G401.6 (cell line): ENCODE results near the gene CTNNA2.
"Not testable (repeated sequence)": the region's sequence is repeated elsewhere in the genome, so short reads cannot be mapped to it uniquely, and the experiment has no call there.

ENCODE experiments used
- FAIRE-seq: peaks from 2 replicates; lab custom pipeline; 2012; peaks lifted over from hg19 to GRCh38; lab: Jason Lieb, UNC

CTNNA2 gene

GRCh38 chr2:80091237-80091636, 578.4 kb downstream of the CTNNA2 start:
- no peak for FAIRE-seq

GRCh38 chr2:80092474-80092873, 579.6 kb downstream of the CTNNA2 start:
- FAIRE-seq, result no peak

- not testable (repeated sequence) for FAIRE-seq
Observed at GRCh38 chr2:80098503-80098902, 585.7 kb downstream of the CTNNA2 start.

- FAIRE-seq, result no peak
Observed at GRCh38 chr2:80102026-80102425, 589.2 kb downstream of the CTNNA2 start.

- no peak for FAIRE-seq
Observed at GRCh38 chr2:80105015-80105640, 592.3 kb downstream of the CTNNA2 start.

- no peak for FAIRE-seq
Observed at GRCh38 chr2:80111185-80111584, 598.3 kb downstream of the CTNNA2 start.

- no peak for FAIRE-seq
Observed at GRCh38 chr2:80112790-80113189, 599.9 kb downstream of the CTNNA2 start.

- FAIRE-seq, result no peak
Observed at GRCh38 chr2:80113399-80113798, 600.5 kb downstream of the CTNNA2 start.

- no peak for FAIRE-seq
Observed at GRCh38 chr2:80114812-80115211, 602.0 kb downstream of the CTNNA2 start.

- no peak for FAIRE-seq
Observed at GRCh38 chr2:80117401-80117800, 604.5 kb downstream of the CTNNA2 start.

GRCh38 chr2:80120866-80121265, 608.0 kb downstream of the CTNNA2 start:
- FAIRE-seq, result no peak

- no peak for FAIRE-seq
Observed at GRCh38 chr2:80122675-80123074, 609.8 kb downstream of the CTNNA2 start.

GRCh38 chr2:80126596-80127189, 613.8 kb downstream of the CTNNA2 start:
- FAIRE-seq, result no peak

- no peak for FAIRE-seq
Observed at GRCh38 chr2:80128080-80128479, 615.2 kb downstream of the CTNNA2 start.

- FAIRE-seq, result no peak
Observed at GRCh38 chr2:80132281-80132680, 619.4 kb downstream of the CTNNA2 start.

GRCh38 chr2:80135001-80135400, 622.1 kb downstream of the CTNNA2 start:
- FAIRE-seq, result no peak

GRCh38 chr2:80136338-80136737, 623.5 kb downstream of the CTNNA2 start:
- no peak for FAIRE-seq

- FAIRE-seq, result no peak
Observed at GRCh38 chr2:80139001-80139400, 626.1 kb downstream of the CTNNA2 start.

- FAIRE-seq, result no peak
Observed at GRCh38 chr2:80141007-80141726, 628.3 kb downstream of the CTNNA2 start.

- no peak for FAIRE-seq
Observed at GRCh38 chr2:80145499-80145898, 632.6 kb downstream of the CTNNA2 start.

- not testable (repeated sequence) for FAIRE-seq
Observed at GRCh38 chr2:80146757-80147156, 633.9 kb downstream of the CTNNA2 start.

- no peak for FAIRE-seq
Observed at GRCh38 chr2:80147690-80148089, 634.8 kb downstream of the CTNNA2 start.

- no peak for FAIRE-seq
Observed at GRCh38 chr2:80148906-80149305, 636.1 kb downstream of the CTNNA2 start.

GRCh38 chr2:80149991-80150390, 637.1 kb downstream of the CTNNA2 start:
- no peak for FAIRE-seq
